8988T (cell line): Measurements from ENCODE around the gene SERP2.

Source experiments
- DNase-seq: peaks from one replicate; pipeline ENCODE4 v3.0.0; 2011

Gene SERP2

DNA sequence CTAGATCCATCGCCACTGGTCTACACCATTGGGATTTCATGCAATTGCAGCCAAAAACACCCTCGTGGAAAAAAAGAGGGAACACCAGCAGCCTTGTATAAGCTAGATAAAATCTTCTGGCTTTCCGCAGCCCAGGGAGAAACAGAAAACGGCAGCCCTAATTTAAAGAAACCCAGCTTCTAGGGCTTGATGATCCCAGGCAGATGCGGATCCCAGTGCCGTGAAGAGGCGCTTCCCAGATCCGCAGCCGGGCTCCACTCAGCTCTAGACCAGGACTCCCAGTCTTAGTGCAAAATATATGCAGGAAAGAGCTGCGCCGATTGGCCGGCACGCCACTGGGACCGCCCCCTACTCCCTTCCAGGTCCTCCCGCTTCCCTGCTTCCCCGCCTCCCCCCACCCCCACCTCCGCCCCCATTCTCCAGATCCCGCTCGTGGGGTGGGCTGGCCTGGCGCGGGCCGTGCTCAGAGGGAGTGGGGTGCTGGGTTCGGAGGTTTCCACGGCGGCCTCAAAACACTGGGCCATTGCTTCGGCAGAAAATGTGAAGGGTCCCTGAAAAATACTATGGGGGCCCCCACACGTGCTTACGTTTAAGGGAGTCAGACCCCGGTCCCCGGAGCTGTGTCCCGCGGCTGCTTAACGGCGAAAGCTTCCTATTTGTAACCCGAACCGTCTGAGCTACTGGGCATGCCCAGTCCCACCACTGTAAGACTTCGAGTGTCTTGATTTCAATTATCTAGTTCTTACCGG is 63.1 kb downstream of the SERP2 start:
- peak; percentile 50 for DNase-seq

DNA sequence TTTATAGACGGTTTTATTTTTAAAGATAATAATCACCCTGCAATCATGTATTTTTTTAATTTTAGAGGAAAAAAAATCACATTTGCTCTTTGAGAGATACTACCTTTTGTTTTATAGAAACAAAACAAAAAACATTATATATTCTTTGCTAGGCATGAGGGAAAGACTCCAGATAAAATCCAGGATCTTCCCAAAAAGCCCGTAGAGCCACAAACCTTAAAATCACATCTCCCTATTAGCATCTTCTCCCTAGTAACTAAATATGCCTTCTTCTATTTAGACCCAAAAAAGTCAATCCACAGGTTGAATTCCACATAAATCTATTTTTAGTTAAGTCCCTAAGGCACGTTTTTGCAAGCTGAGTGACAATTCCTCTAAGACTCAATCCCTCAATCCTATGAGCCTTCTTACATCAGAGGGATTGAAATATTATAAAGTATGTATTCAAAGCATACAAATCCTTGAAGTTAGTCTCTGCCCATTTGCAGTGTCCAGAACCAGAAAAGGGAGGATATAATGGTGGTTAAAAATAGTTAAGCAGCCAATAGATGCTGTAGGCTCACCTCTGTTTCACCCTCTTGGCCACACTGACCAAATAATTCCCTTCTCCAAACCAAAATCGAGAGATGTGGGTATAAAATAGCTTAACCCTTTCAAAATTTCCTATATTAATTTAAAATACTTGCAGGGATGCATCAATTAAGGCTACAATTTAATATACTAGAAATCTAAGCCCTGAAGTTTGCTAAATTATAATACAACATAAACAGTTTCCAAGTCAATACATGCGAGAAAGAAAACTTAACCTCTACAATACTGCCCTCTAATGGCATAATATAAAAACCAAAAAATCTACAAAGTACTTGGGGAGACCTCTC is 64.0 kb downstream of the SERP2 start:
- DNase-seq = no peak

DNA sequence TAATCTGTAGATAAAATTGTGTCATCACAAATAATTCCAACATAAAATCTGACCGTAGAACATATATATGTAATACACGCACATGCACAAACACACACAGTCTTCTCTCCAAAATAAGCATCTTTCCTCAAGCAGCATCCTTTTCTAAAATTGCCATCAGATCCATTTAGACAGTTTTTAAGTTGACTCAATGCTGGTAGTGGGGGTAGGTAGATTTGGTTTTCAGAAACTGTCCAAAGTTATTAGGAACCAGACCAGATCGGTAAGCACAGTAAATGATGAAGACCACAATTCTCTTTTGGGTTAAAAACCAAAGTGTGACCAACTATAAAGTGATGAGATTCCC is 64.6 kb downstream of the SERP2 start:
- DNase-seq = no peak

DNA sequence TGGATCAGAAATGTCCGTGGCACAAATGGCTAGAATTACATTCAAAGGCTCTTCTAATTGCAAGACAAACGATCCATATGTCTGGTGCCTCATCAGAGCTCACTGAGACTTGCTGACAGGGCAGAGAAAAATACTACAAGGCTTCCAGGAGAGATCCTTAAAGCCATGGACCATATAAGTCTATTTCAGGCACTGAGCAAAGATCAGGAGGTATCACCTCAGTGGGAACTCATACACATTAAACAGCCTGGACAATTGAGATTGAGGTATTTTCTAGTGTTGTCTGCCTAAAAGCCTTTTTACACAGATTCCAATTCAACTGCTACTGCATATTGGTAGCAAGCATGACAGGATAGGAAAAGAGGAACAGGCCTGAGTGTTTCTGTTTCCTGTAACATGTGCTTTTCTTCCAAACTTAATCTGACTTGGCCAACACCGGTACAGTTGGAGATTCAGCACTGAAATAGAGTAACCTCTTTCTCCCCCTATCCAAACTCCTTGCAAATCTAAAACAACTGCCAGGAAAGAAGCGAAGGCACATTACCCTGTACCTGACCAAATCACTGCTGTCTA is 65.9 kb downstream of the SERP2 start:
- DNase-seq = no peak

DNA sequence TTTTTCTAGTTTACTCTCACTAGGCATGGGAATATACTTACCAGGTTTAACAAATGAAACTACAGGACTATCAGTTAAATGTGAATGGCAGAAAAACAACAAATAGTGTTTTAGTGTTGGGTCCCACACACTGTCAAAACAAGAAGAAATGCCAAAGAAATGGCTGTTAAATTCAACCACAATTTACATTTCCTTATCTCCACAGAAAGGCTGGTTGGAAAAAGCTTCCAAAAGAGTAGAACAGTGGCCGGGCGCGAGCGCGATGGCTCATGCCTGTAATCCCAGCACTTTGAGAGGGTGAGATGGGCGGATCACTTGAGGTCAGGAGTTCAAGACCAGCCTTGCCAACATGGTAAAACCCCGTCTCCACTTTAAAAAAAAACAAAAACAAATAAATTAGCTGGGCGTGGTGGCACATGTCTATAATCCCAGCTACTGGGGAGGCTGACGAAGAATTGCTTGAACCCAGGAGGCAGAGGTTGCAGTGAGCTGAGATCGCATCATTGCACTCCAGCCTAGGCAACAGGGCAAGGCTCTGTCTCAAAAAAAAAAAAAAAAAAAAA is 66.5 kb downstream of the SERP2 start:
- no peak for DNase-seq
